AG09319 (cell line): Measurements from ENCODE around the gene HHLA2.

Experiments
- DNase-seq: peaks from one replicate; pipeline ENCODE4 v3.0.0-alpha.2; 2010; ENCODE audit warnings: low read depth; ENCODE audit errors: extremely low read depth
- TF ChIP-seq, protein P1 (sequence below): IDR thresholded peaks from 2 replicates; pipeline ENCODE4 v1.5.1; 2011; ENCODE audit warnings: low read depth, mild to moderate bottlenecking, inconsistent platforms, low read length, moderate library complexity

HHLA2 gene

DNA sequence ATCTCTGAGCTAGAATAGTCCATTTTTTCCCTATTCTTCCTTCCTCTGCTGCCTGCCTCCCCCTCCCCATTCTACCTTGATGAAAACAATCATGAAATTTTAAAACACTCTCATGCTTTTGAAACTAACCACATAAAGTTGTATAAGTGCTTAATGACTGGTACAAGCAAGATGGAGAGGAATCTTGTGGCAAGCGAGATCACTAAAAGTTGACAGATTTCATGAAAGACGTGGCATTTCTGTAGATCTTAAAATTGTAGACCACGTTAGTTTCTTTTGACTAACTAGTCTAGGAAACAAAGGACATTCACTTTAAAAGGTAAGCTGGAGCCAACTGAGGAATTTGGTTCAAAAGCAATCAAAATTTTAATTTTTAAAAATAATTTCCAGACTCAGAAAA is 35.4 kb downstream of the HHLA2 start:
- TF ChIP-seq, protein P1, sequence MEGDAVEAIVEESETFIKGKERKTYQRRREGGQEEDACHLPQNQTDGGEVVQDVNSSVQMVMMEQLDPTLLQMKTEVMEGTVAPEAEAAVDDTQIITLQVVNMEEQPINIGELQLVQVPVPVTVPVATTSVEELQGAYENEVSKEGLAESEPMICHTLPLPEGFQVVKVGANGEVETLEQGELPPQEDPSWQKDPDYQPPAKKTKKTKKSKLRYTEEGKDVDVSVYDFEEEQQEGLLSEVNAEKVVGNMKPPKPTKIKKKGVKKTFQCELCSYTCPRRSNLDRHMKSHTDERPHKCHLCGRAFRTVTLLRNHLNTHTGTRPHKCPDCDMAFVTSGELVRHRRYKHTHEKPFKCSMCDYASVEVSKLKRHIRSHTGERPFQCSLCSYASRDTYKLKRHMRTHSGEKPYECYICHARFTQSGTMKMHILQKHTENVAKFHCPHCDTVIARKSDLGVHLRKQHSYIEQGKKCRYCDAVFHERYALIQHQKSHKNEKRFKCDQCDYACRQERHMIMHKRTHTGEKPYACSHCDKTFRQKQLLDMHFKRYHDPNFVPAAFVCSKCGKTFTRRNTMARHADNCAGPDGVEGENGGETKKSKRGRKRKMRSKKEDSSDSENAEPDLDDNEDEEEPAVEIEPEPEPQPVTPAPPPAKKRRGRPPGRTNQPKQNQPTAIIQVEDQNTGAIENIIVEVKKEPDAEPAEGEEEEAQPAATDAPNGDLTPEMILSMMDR: no peak
- no peak for DNase-seq

DNA sequence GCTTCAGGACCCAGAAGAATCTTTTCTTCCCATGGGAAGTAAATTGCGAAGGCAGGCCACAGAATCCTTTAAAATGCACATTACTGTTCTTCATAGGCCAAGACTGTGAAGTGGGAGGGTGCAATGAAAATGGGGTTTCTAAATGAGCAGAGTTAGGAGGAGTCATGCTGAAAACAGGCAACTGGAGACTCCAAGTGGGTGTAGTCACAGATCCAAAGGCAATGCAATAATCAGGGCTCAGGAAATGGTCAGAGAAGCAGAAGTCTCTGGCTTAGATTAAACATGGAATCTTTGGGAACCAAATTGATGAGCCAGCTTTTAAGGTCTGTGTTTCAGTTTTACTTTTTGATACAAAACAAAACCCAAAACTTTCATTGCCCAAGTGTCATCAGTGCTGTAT is 37.6 kb downstream of the HHLA2 start:
- DNase-seq: no peak
- TF ChIP-seq, protein P1: no peak

DNA sequence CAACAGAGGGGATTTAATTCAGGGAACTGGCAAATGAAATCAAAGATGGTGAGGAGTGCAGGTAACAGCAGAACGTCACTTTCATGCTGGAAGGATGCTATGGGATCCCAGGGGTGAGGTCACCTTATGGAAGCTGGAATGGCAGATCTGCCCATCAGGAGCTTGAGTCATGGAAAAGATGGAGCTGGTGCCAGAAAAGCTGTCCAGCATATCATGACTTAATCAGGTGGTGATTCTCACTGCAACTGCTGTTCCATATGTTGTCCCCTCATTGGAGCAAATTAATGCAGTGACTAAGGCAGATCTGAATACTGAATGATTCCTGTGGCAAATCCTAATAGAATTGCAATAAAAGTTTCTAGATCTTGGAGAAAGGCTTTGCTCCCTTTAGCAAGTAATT is 38.4 kb downstream of the HHLA2 start:
- DNase-seq: no peak

DNA sequence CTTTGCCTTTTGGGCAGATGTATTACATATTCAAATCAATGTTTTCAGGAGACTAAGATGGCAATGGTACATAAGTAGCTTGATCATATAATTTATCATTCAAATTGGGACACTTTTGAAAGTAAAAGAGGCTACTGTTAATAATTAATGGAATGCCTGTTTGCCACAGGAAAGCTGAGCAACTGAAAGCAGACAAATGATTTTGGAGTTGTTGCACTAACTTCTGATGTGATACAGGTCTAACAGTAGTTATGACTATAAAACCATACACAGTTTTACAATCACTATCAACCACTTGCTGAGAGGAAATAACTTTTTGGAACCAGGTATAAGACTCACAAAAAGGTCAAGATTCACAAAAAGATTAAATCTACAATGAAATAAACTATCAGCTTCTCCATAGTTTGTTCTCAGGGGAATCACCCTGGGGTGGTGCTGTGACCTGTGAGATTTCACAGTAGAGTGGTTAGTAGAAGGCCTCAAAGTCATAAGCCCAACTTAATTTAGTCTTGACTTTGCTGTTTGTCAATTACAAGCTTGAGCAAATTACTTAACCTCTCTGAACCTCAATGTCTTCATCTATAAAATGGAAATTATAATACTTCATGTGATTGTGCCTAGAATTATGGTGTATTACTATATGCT is 42.7 kb downstream of the HHLA2 start:
- no peak for DNase-seq

More for the DNA sequence above, 38.4 kb downstream of the HHLA2 start:
- TF ChIP-seq, protein P1: no peak

DNA sequence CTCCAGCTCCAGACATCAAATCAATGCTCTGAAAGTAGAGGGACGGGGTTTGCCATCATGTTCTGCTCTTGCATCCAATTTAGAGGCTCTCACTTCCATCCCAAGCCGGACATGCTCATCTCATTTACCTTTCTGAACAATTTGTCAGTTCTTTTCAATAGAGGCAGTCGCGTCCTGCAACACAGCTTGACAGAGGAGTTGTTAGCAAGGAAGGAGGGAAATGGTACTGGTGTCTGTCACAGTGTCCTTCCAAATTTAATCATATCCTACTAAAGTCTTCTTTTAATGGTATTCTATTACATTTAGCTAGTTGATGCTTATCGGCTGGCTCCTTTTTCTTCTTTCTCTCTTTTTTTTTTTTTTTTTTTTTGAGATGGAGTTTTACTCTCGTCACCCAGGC is 45.6 kb downstream of the HHLA2 start:
- TF ChIP-seq, protein P1: no peak
- DNase-seq: no peak

More for the DNA sequence above, 42.7 kb downstream of the HHLA2 start:
- TF ChIP-seq, protein P1: no peak

DNA sequence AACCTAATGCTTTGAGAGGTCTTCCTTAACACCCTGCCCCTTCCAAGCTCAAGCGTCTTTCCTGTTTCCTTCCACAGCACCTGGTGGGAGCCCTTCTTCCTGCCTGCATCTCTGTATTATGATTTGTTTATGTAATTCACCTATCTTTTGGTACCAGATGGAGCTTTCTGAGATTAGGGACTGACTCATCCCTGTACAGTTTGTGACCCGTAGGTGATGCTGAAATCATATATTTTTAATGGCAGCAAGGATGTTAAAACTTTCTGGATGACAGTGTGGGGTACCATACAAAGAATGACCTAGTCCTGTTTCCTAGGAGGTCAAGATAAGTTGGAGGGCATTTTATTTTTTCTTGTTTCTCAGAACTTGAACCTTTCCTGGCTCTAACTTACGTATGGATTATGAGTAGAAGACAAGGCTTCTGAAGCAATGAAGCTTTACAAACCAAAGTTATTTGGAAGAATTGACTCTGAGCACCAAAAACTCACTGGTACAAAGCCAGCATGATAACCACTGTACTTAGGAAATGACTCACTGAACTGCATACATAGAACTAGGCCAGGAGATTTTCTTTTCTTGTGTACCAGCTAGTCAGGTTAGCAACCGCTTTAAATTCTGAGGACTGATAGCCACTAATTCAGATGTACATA is 46.6 kb downstream of the HHLA2 start:
- no peak for DNase-seq
- TF ChIP-seq, protein P1: no peak

DNA sequence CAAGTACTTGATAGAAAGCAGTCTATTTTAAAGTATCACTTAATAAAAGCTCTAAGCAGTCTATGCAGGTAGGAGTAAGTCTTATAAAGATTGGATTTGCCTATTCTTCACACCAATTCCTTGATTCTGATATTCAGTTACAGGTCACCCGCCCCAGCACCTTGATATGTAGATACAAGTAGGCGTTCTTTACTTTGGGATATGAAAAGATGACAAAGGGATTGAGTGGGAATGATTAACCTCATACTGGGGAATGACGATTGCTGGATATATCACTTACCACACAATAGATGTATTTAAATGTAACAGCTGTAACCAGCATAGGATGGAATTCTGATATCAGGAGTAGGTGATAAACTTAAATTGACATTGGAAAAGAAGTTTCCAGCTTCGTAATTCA is 47.1 kb downstream of the HHLA2 start:
- no peak for DNase-seq
- TF ChIP-seq, protein P1: no peak
